Skeletal muscle satellite cell (primary cell): ENCODE data around the gene FETUB.
"Not testable (repeated sequence)": the region's sequence is repeated elsewhere in the genome, so short reads cannot be mapped to it uniquely, and the experiment has no call there.

ENCODE experiments used
- H3K27me3 ChIP-seq: 2 replicates; pipeline ENCODE4 v1.7.0; 2013; ENCODE audit warnings: low read length; ENCODE audit not compliant: control insufficient read depth, insufficient read depth
- H3K36me3 ChIP-seq: 2 replicates; pipeline ENCODE4 v1.7.0; 2013; ENCODE audit warnings: mild to moderate bottlenecking, control low read depth, low read length; ENCODE audit not compliant: insufficient read depth
- H3K4me1 ChIP-seq: 2 replicates; pipeline ENCODE4 v1.7.0; 2013; ENCODE audit warnings: low read length; ENCODE audit not compliant: control insufficient read depth, insufficient read depth
- H3K4me2 ChIP-seq: 2 replicates; pipeline ENCODE4 v1.7.0; 2013; ENCODE audit warnings: mild to moderate bottlenecking, low read length
- H3K4me3 ChIP-seq: 2 replicates; pipeline ENCODE4 v1.7.0; 2013; ENCODE audit warnings: low read length
- H3K9ac ChIP-seq: 2 replicates; pipeline ENCODE4 v1.7.0; 2013; ENCODE audit warnings: mild to moderate bottlenecking, low read depth, low read length, moderate library complexity
- H3K9me3 ChIP-seq: replicated peaks from 2 replicates; pipeline ENCODE4 v1.7.0; 2013; ENCODE audit warnings: mild to moderate bottlenecking, control low read depth, low read length

FETUB gene

DNA sequence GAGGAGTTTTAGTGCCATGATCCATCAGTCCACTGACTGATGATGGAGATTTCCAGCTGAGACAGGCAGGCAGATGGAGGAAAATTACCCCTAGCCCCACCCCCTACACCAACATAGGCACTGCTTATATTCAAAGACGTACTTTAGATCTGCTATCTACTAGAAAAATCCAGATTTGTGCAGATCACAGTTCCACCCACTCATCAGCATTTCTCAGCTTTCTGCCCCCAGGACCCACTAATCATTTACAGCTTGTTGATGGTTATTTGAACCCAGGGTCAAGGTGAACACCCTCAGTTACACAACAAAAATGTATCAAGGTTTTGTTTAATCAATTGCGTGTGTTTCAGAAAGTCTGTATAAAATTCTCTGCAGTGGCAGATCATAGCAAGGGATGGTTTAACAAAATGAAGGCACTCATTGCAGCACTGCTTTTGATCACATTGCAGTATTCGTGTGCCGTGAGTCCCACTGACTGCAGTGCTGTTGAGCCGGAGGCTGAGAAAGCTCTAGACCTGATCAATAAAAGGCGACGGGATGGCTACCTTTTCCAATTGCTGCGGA is 25.5 kb downstream of the FETUB start, which contains the start of gene HRG:
TSS of gene HRG (plus strand) at position 390 of the 564 bp plus-strand sequence. CDS start at position 408, 18 bp downstream.
- no peak within 1 kb of the TSS for H3K9ac ChIP-seq
- no peak within 1 kb of the TSS for H3K4me3 ChIP-seq
- no peaks in the 10 kb centered on the region for H3K4me1 ChIP-seq
- no peaks in the 10 kb centered on the region for H3K9me3 ChIP-seq
- H3K36me3 ChIP-seq = no peaks in the 10 kb centered on the region
- no peak within 1 kb of the TSS for H3K4me2 ChIP-seq
- H3K27me3 ChIP-seq = peaks cover 34% of the 10 kb centered on the region

DNA sequence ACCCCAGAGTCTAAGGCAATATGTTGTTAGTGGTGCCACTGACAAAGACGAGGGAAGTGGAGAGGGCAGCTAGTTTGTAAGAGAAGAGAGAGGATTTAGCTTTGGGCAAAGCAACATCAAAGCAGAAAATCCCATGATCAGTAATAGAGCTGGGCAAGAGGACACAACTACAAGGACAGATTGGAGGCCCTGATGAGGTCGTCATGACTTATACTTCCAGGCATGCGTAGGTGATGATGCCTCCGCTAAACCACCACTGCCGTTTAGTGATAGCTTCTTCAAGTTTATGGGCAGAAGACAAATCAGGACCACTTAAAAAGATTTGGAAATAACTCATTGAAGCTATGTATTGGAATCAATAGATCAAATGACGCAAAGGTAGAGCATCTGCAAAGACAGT is 28.2 kb downstream of the FETUB start:
- H3K9ac ChIP-seq = no peak overlapping the region

DNA sequence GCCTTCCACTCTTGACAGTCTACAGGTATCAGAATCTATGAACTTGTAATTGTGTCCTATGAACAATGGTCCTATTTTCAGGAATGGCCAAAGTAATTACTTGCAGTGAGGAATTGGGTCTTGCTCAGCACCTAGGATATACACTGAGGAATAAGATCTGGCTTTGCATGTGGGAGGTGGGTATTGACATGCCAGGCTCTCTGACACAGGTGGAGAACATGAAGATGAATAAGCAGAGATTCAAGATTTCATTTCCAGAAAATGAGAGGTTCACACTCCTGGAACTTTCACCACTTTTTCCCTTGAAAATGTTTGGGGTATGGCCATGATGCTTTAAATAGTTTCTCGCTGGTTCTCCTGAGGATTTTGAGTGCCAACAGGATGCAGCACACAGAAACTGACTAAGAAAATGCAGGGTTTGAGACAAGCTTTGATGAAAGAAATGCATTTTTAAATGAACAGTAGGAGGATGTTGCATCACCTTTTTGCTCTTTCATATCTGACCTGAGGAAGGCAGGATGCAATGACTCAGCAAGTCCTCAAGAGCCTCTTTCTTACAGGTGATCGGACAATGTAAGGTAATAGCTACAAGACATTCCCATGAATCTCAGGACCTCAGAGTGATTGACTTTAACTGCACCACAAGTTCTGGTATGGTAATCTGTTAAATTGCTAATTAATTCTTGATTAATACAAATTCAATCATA is 29.3 kb downstream of the FETUB start:
- H3K4me3 ChIP-seq = no peak overlapping the region

More for the DNA sequence above, 28.2 kb downstream of the FETUB start:
- Histone ChIP-seq H3K27me3 (peaks cover 39% of the 10 kb centered on the region), H3K4me3 (no peak overlapping the region), H3K4me1 (no peaks in the 10 kb centered on the region), H3K36me3 (no peaks in the 10 kb centered on the region), H3K4me2 (no peak overlapping the region), H3K9me3 (no peaks in the 10 kb centered on the region)

DNA sequence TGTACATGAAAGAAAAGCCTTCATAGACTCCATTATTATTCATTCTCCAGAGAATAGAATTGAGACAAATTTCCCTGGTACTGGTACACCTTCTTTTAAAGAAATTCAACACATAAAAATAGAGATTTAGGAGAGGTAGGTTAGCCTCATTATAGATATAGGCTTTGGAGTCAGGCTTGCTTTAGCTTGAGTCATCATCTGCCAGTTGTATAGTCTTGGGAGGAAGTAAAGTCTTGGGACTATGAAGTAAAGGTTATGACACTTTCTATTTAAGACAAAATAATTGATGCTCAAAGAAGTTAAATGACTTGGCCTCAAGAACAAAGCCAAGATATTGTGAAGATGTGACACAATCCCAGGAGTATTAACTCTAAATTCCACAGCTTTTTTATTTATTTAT is 30.0 kb downstream of the FETUB start:
- H3K4me3 ChIP-seq = no peak overlapping the region
- H3K9ac ChIP-seq = no peak overlapping the region
- no peaks in the 10 kb centered on the region for H3K9me3 ChIP-seq
- no peak overlapping the region for H3K4me2 ChIP-seq
- no peaks in the 10 kb centered on the region for H3K36me3 ChIP-seq
- no peaks in the 10 kb centered on the region for H3K4me1 ChIP-seq
- H3K27me3 ChIP-seq = peaks cover 43% of the 10 kb centered on the region

More for the DNA sequence above, 29.3 kb downstream of the FETUB start:
- Histone ChIP-seq H3K4me1 (no peaks in the 10 kb centered on the region), H3K9ac (no peak overlapping the region), H3K4me2 (no peak overlapping the region), H3K9me3 (no peaks in the 10 kb centered on the region), H3K27me3 (peaks cover 40% of the 10 kb centered on the region), H3K36me3 (no peaks in the 10 kb centered on the region)

DNA sequence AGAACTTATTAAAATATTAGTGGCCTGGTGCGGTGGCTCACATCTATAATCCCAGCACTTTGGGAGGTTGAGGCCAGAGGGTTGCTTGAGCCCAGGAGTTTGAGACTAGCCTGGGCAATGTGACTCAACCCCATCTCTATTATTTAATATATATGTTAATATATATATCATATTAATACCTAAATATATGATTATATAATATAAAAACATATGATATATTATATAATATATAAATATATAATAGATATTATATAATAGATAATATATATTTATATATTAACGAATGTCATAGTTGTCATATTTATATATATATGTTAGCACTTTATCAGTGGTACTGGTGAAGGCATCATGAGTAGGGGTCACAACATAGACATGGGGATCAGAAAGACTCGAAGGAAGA is 30.9 kb downstream of the FETUB start:
- Histone ChIP-seq H3K27me3 (peaks cover 36% of the 10 kb centered on the region), H3K4me2 (no peak overlapping the region), H3K4me3 (no peak overlapping the region), H3K36me3 (no peaks in the 10 kb centered on the region), H3K4me1 (no peaks in the 10 kb centered on the region), H3K9ac (no peak overlapping the region), H3K9me3 (no peaks in the 10 kb centered on the region)

DNA sequence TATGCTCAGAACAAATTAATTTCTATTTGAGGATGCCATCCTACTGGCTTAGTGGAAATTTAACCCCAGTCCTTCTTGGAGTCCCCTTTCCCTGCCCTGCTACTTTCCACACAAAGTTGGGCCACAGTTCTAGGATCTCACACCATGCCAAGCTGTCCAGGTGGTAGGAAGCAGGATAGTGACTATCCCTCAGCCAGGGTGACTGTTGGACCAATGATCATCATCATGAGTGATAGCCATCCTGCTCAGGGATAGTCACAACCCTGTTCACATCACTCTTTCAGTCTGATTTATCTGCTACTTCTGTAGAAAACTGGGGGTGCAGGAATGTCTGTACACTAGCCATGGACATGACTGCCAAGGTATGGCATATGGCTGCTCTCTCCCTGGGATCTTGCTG is 38.4 kb downstream of the FETUB start:
- no peaks in the 10 kb centered on the region for H3K9me3 ChIP-seq
- H3K36me3 ChIP-seq = no peaks in the 10 kb centered on the region
- peaks cover 38% of the 10 kb centered on the region for H3K27me3 ChIP-seq
- no peaks in the 10 kb centered on the region for H3K4me1 ChIP-seq
- H3K4me2 ChIP-seq = no peak overlapping the region
- no peak overlapping the region for H3K4me3 ChIP-seq
- no peak overlapping the region for H3K9ac ChIP-seq

DNA sequence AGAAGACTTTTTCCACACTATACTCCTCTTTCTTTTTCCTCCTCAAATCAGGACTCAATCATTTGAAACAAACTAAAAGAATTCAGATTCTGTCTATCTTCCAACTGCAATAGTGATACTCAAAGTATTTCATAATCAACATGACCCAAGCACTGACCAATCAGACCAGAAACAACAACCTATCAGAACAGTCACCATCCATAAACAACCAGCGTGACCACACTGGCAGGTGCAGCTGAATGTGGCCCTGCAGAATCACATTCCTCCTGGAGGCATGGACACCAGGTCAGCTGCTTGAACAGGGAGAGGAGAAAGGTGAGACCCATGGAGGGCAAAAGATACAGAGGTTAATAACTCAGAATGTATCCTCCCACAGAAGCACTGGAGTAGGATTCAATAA is 39.0 kb downstream of the FETUB start:
- Histone ChIP-seq H3K36me3 (no peaks in the 10 kb centered on the region), H3K4me3 (no peak overlapping the region), H3K9ac (no peak overlapping the region), H3K4me2 (no peak overlapping the region), H3K27me3 (peaks cover 32% of the 10 kb centered on the region), H3K4me1 (no peaks in the 10 kb centered on the region), H3K9me3 (no peaks in the 10 kb centered on the region)

DNA sequence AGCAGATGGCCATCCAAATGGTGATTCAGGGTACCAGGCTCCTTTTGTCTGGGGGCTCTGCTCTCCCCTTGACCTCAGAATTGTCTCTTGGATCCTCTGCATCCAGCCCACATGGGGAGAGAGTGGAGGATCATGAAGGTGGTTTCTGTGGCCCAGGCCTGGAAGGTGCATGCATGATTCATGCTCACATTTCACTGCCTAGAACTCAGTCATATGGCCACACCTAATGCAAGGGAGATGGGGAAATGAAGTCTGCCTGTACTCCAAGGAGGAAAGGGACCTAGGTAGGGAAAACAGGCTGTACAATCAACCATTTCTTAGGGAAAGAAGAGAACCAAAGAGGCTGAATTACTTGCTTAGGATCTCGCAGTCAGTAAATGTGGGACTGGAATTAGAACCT is 40.7 kb downstream of the FETUB start:
- no peaks in the 10 kb centered on the region for H3K4me1 ChIP-seq
- no peak overlapping the region for H3K4me3 ChIP-seq
- peaks cover 21% of the 10 kb centered on the region for H3K27me3 ChIP-seq
- H3K36me3 ChIP-seq = no peaks in the 10 kb centered on the region
- H3K9ac ChIP-seq = no peak overlapping the region
- no peak overlapping the region for H3K4me2 ChIP-seq
- H3K9me3 ChIP-seq = no peaks in the 10 kb centered on the region

DNA sequence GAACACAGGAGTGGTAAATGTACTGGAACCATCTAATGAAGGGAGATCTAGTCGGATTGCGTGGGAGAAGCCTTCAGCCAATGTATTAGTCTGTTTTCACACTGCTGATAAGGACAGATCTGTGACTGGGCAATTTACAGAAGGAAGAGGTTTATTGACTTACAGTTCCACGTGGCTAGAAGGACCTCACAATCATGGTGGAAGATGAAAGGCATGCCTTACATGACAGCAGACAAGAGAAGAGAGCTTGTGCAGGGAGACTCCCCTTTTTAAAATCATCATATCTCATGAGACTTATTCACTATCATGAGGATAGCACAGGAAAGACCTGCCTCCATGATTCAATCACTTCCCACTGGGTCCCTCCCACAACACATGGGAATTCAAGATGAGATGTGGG is 42.6 kb downstream of the FETUB start:
- Histone ChIP-seq H3K4me3 (no peak overlapping the region), H3K4me2 (no peak overlapping the region), H3K27me3 (peaks cover 21% of the 10 kb centered on the region), H3K9me3 (no peaks in the 10 kb centered on the region), H3K36me3 (no peaks in the 10 kb centered on the region), H3K4me1 (no peaks in the 10 kb centered on the region), H3K9ac (no peak overlapping the region)

DNA sequence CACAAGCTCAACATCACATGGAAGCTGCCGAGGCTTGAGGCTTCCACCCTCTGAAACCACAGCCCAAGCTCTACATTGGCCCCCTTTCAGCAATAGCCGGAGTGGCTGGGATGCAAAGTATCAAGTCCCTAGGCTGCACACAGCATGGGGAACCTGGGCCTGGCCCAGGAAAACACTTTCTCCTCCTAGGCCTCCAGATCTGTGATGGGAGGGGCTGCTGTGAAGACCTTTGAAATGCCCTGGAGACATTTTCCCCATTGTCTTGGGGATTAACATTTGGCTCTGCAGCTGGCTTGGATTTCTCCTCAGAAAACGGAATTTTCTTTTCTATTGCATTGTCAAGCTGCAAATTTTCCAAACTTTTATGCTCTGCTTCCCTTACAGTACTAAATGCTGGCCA is 43.8 kb downstream of the FETUB start:
- H3K9me3 ChIP-seq = no peaks in the 10 kb centered on the region

DNA sequence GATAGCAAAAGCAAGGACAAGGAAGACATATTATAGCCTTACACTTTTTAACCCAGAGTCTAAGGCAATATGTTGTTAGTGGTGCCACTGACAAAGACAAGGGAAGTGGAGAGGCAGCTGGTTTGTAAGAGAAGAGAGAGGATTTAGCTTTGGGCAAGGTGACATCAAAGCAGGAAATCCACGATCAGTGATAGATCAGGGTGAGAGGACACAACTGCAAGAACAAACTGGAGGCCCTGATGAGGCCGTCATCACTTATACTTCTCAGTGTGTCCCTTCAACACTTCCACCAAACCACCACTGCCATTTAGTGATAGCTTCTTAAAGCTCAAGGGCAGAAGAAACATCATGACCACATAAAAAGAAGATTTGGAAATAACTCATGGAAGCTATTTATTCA is 46.3 kb downstream of the FETUB start:
- H3K27me3 ChIP-seq, H3K4me2 ChIP-seq, H3K9ac ChIP-seq, H3K4me1 ChIP-seq, H3K4me3 ChIP-seq, H3K36me3 ChIP-seq, H3K9me3 ChIP-seq: not testable (repeated sequence)

More for the DNA sequence above, 43.8 kb downstream of the FETUB start:
- Histone ChIP-seq H3K36me3 (no peaks in the 10 kb centered on the region), H3K27me3 (peaks cover 18% of the 10 kb centered on the region), H3K9ac (no peak overlapping the region), H3K4me1 (no peaks in the 10 kb centered on the region), H3K4me3 (no peak overlapping the region), H3K4me2 (no peak overlapping the region)

DNA sequence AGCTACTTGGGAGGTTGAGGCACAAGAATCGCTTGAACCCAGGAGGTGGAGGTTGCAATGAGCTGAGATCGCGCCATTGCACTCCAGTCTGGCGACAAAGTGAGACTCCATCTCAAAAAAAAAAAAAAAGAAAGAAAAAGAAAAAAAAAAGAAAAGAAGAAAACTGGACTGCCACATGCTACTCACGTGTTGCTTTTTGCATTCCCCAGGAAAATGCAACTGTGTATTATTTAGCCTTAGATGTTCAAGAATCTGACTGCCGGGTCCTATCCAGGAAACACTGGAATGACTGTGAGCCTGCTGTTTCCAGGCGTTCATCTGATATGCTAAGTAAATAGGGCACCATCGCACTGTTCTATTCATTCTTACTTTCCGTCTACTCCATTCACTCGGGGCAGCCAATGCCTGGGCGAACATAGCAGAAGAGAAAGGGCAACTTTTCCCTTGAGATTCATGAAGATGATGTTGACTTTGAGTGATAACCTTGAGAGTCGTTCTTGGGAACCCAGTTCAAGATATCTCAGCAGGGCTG is 47.0 kb downstream of the FETUB start:
- Histone ChIP-seq H3K36me3 (no peaks in the 10 kb centered on the region), H3K9ac (no peak overlapping the region), H3K4me2 (no peak overlapping the region), H3K9me3 (no peaks in the 10 kb centered on the region), H3K4me1 (no peaks in the 10 kb centered on the region), H3K4me3 (no peak overlapping the region), H3K27me3 (peaks cover 2% of the 10 kb centered on the region)
